ENCODE data around the gene LSM7. TPM values are rescaled to one million over a fixed set of nuclear protein-coding genes. Genes with fewer than 3 reads are reported as not detected.

LSM7 gene
- total RNA-seq, 4 donors from 2014 or later = 76.4 to 113 (median 106) TPM

- Histone ChIP-seq H3K27me3 (peaks cover 4 to 95% (median 45%) of the 10 kb centered on the region in 4 donors), H3K27ac (replicated peaks in 1 of 4) (no peak overlapping the region), H3K4me1 (peaks cover 7 to 26% (median 20%) of the 10 kb centered on the region in 4 donors), H3K9me3 (no peaks in the 10 kb centered on the region), H3K36me3 (no peaks in the 10 kb centered on the region), H3K4me3 (no peak overlapping the region)
- 74% methylated on average over 17 of the region's 17 CpGs for WGBS
- intact Hi-C loops (cut with DNase I) = no loop called here
- TF ChIP-seq, protein P1, sequence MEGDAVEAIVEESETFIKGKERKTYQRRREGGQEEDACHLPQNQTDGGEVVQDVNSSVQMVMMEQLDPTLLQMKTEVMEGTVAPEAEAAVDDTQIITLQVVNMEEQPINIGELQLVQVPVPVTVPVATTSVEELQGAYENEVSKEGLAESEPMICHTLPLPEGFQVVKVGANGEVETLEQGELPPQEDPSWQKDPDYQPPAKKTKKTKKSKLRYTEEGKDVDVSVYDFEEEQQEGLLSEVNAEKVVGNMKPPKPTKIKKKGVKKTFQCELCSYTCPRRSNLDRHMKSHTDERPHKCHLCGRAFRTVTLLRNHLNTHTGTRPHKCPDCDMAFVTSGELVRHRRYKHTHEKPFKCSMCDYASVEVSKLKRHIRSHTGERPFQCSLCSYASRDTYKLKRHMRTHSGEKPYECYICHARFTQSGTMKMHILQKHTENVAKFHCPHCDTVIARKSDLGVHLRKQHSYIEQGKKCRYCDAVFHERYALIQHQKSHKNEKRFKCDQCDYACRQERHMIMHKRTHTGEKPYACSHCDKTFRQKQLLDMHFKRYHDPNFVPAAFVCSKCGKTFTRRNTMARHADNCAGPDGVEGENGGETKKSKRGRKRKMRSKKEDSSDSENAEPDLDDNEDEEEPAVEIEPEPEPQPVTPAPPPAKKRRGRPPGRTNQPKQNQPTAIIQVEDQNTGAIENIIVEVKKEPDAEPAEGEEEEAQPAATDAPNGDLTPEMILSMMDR (IDR thresholded peaks at IDR 0.05) = no peak
- TF ChIP-seq POLR2A (IDR thresholded peaks at IDR 0.05; ENCODE audit: low read depth) (no peak), POLR2AphosphoS5 (IDR thresholded peaks at IDR 0.05) (no peak), EP300 (IDR thresholded peaks at IDR 0.05) (no peak)
- DNase-seq (ENCODE audit: extremely low spot score) = no peak
Observed at GRCh38 chr19:2306971-2307370, 21.4 kb downstream of the LSM7 start.

GRCh38 chr19:2306281-2306806 lies 22.0 kb downstream of the LSM7 start:
- WGBS = 89% methylated on average over 7 of the region's 19 CpGs
- DNase-seq (ENCODE audit: extremely low spot score) = no peak
- Histone ChIP-seq H3K36me3 (no peaks in the 10 kb centered on the region), H3K4me3 (no peak overlapping the region), H3K27me3 (peaks cover 4 to 92% (median 44%) of the 10 kb centered on the region in 4 donors), H3K27ac (replicated peaks in 1 of 4) (no peak overlapping the region), H3K9me3 (no peaks in the 10 kb centered on the region), H3K4me1 (peaks cover 7 to 26% (median 20%) of the 10 kb centered on the region in 4 donors)
- TF ChIP-seq POLR2A (IDR thresholded peaks at IDR 0.05; ENCODE audit: low read depth) (no peak), POLR2AphosphoS5 (IDR thresholded peaks at IDR 0.05) (no peak), EP300 (IDR thresholded peaks at IDR 0.05) (no peak)
- TF ChIP-seq, protein P1 (IDR thresholded peaks at IDR 0.05) = no peak
- intact Hi-C loops (cut with DNase I) = no loop called here

GRCh38 chr19:2305452-2306280 lies 22.7 kb downstream of the LSM7 start:
- TF ChIP-seq POLR2AphosphoS5 (IDR thresholded peaks at IDR 0.05) (no peak), POLR2A (IDR thresholded peaks at IDR 0.05; ENCODE audit: low read depth) (no peak)
- H3K4me3 ChIP-seq = no peak overlapping the region
- H3K27me3 ChIP-seq = peaks cover 4 to 92% (median 44%) of the 10 kb centered on the region in 4 donors
- DNase-seq (ENCODE audit: extremely low spot score) = no peak
- peaks cover 7 to 26% (median 20%) of the 10 kb centered on the region in 4 donors for H3K4me1 ChIP-seq
- no peaks in the 10 kb centered on the region for H3K36me3 ChIP-seq
- 71% methylated on average over 19 of the region's 19 CpGs for WGBS
- intact Hi-C loops (cut with DNase I) = no loop called here
- no peak overlapping the region for H3K27ac ChIP-seq (replicated peaks in 1 of 4)
- no peaks in the 10 kb centered on the region for H3K9me3 ChIP-seq

DNA sequence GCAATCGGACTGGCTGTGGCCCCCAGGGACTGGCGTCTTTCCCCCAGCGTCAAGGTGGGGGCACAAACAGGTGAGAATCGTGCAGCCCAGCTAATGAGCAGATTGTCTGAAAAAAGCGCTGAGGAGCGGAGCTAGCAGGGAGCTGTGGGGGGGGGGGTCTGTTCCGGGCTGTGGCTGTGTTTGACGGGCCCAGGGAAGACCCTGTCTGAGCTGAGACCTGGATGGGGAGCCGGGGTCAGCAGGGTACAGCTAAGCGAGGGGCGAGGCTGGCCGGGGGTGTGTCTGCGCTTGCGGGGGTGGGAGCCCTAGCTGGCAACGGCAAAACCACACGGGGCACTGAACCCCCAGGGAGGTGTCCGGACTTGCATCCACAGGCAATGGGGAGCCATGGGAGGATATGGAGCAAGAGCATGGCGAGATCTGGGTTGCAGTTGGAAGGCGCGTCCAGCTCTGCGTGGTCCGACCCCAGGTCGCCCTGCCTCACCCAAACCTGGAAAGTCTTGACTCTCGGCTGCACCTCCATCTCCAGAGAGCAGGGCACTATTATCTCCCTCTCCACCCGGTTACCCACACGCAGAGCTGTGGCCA lies 25.1 kb downstream of the LSM7 start:
- TF ChIP-seq, protein P1 (IDR thresholded peaks at IDR 0.05) = no peak
- TF ChIP-seq POLR2A (IDR thresholded peaks at IDR 0.05; ENCODE audit: low read depth) (no peak), POLR2AphosphoS5 (IDR thresholded peaks at IDR 0.05) (no peak), EP300 (IDR thresholded peaks at IDR 0.05) (no peak)
- Histone ChIP-seq H3K4me3 (no peak overlapping the region), H3K4me1 (peaks cover 7 to 23% (median 18%) of the 10 kb centered on the region in 4 donors), H3K27ac (replicated peaks in 1 of 4) (no peak overlapping the region), H3K9me3 (no peaks in the 10 kb centered on the region), H3K36me3 (no peaks in the 10 kb centered on the region), H3K27me3 (peaks cover 4 to 75% (median 35%) of the 10 kb centered on the region in 4 donors)
- no peak for DNase-seq (ENCODE audit: extremely low spot score)
- intact Hi-C loops (cut with DNase I) = no loop called here
- WGBS = 71% methylated on average over 14 of the region's 26 CpGs

Data from esophagus muscularis mucosa (tissue), 4 donors.